GM10266 (cell line): ENCODE results near the gene LCN9.

Experiments used
- DNase-seq: peaks from one replicate; pipeline ENCODE4 v3.0.0; 2012; ENCODE audit errors: extremely low spot score
- CTCF ChIP-seq: IDR thresholded peaks from 2 replicates; pipeline ENCODE4 v1.5.1; 2012; ENCODE audit warnings: mild to moderate bottlenecking, low read depth; ENCODE audit not compliant: control insufficient read depth, insufficient read depth; ENCODE audit errors: missing control alignments

Gene LCN9

GRCh38 chr9:135683401-135684034 is 20.4 kb downstream of the LCN9 start:
- no peak for DNase-seq
- TF ChIP-seq CTCF, result no peak

- TF ChIP-seq CTCF, result no peak
- DNase-seq, result no peak
Observed at GRCh38 chr9:135684691-135685090, 21.6 kb downstream of the LCN9 start.

DNA sequence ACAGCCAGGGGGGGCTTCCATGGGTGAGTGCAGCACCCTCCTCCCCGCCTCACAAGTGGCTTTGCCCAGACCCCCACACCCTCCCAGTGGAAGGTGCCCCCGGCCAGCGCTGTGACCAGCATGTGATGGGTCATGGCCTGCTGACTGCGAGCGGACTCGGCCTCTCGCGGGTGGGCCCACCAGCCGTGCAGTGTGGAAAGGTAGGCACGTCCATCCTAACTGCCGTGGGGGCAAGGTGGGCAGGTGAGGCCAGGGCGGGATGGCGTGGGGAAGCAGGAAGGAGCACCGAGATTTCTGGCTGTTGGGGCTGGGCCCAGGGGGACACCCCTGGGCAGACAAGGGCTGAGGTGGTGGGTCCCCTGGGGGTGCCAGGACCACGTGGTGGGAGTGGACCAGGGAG is 24.1 kb downstream of the LCN9 start:
- no peak for TF ChIP-seq CTCF

GRCh38 chr9:135689011-135689410 is 25.9 kb downstream of the LCN9 start:
- DNase-seq, result no peak

More for the DNA sequence above, 24.1 kb downstream of the LCN9 start:
- DNase-seq, result no peak

DNA sequence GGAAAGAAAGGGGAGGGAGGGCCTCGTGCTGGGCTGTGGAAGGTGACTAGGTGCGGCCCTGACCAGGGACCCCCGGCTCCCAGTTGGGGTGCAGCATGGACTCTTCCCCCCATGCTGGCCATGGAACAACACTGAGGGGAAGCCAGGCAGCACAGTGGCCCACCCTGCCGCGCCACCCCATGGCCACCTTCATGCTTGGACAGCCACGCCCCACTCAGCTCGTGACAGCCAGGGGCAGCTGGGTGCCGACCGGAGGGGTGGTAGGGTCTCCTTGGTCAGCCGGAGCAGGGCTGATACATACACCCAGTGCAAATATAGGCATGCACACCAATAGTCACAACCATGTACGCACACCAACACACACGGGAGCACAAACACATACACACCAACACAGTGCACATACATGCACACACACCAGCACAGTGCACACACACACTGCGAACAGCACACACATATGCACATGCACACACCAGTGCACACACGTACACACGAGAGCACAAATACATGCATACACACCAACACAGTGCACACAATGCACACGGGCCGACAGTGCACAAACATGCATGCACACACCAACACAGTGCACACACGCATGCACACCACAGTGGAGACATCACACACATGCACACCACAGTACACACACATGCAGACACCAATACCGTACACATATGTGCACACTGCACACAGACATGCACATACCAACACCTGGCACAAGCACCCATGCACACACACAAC is 27.9 kb downstream of the LCN9 start:
- DNase-seq, result no peak
- no peak for TF ChIP-seq CTCF

More at GRCh38 chr9:135689011-135689410, 25.9 kb downstream of the LCN9 start:
- TF ChIP-seq CTCF, result no peak

DNA sequence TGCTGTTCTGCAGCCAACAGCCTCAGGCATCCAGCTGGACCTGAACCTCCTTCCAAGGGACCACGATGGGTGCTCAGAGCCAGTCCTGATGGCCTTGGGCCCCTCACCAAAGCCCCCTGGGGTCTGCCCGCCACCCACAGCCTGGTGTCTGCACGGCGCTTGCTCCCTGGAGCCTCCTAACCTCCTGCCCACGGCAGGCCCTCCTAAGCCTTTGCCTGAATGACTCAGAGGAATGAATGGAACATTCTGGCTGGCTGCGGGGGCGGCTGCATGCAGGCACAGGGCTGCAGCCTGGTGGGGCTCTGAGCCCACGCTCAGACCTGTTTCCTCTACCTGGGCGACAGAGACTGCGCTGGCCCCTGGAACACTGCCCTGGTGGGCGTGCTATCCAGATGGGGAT is 29.3 kb downstream of the LCN9 start:
- TF ChIP-seq CTCF, result no peak
- no peak for DNase-seq

- no peak for TF ChIP-seq CTCF
- DNase-seq, result no peak
Observed at GRCh38 chr9:135693265-135693664, 30.2 kb downstream of the LCN9 start.
